Spinal cord (tissue), 10 donors: ENCODE data around the gene APIP. TPM values are rescaled to one million over a fixed set of nuclear protein-coding genes. Genes with fewer than 3 reads are reported as not detected.
A peak's percentile ranks its signal among the peaks of the same experiment; 100 is the strongest.
"Not testable (repeated sequence)": the region's sequence is repeated elsewhere in the genome, so short reads cannot be mapped to it uniquely, and the experiment has no call there.

ENCODE experiments used
- DNase-seq, 6 donors: peaks; one replicate each; pipeline versions ENCODE4 v3.0.0 to v3.0.0-alpha.2; 2013 to 2015; ENCODE audit warnings: low spot score in 6 of 6, low read depth in 4 of 6
- H3K27ac ChIP-seq: one replicate; pipeline ENCODE4 v1.5.1; 2013; ENCODE audit warnings: low read depth, low read length, control low read depth
- H3K27me3 ChIP-seq: one replicate; pipeline ENCODE4 v1.6.1; 2013; ENCODE audit warnings: low read length; ENCODE audit not compliant: control insufficient read depth, insufficient read depth
- H3K36me3 ChIP-seq: one replicate; pipeline ENCODE4 v1.6.1; 2013; ENCODE audit warnings: low read length; ENCODE audit not compliant: control insufficient read depth, insufficient read depth
- H3K4me1 ChIP-seq: one replicate; pipeline ENCODE4 v1.6.1; 2013; ENCODE audit warnings: low read length; ENCODE audit not compliant: control insufficient read depth, insufficient read depth
- H3K4me3 ChIP-seq: one replicate; pipeline ENCODE4 v1.5.1; 2013; ENCODE audit warnings: low read depth, low read length, control low read depth
- H3K9me3 ChIP-seq: one replicate; pipeline ENCODE4 v1.6.1; 2013; ENCODE audit warnings: low read length; ENCODE audit not compliant: control insufficient read depth, insufficient read depth
- WGBS: methylation state at CpG from one replicate; pipeline ENCODE4 v1.1.5; 2013; ENCODE audit warnings: missing lambda C conversion rate; ENCODE audit not compliant: insufficient coverage; 5-methylcytosine and 5-hydroxymethylcytosine counted together
- polyA plus RNA-seq, 2 donors: library from polyadenylated mRNA; unstranded; fragments of 120-200 nt; gene quantifications; one replicate each; pipeline ENCODE4 v1.2.1, GENCODE V29; 2013; ENCODE audit not compliant: insufficient read length in 2 of 2
- total RNA-seq, 2 donors: library from RNA; depleted of rRNA in 1 of 2; stranded (reverse); fragments of 120-200 nt in 1 of 2; fragments of >200 nt in 1 of 2; gene quantifications; one replicate each; pipeline versions ENCODE4 v1.2.3 to v1.2.4, GENCODE V29; 2013 to 2014
- donor health status: healthy.

Gene APIP
- total and polyA plus RNA-seq, 4 donors, result 24.2 to 43.1 (median 32.6) TPM

GRCh38 chr11:34926831-34927132, 10.6 kb upstream of the APIP start:
- no peak for DNase-seq
- no peaks in the 10 kb centered on the region for H3K4me1 ChIP-seq
- no peaks in the 10 kb centered on the region for H3K27me3 ChIP-seq
- H3K4me3 ChIP-seq, result no peak overlapping the region
- no peaks in the 10 kb centered on the region for H3K9me3 ChIP-seq
- H3K27ac ChIP-seq, result no peak overlapping the region
- no peaks in the 10 kb centered on the region for H3K36me3 ChIP-seq

GRCh38 chr11:34926101-34926830, 10.1 kb upstream of the APIP start:
- Histone ChIP-seq H3K9me3 (no peaks in the 10 kb centered on the region), H3K36me3 (no peaks in the 10 kb centered on the region), H3K27me3 (no peaks in the 10 kb centered on the region), H3K27ac (no peak overlapping the region), H3K4me1 (no peaks in the 10 kb centered on the region), H3K4me3 (no peak overlapping the region)
- peak in 5 of 6 donors; percentile 42 to 93 (median 54) for DNase-seq
- WGBS, result no CpG with 5 or more reads among the region's 2 CpGs

DNA sequence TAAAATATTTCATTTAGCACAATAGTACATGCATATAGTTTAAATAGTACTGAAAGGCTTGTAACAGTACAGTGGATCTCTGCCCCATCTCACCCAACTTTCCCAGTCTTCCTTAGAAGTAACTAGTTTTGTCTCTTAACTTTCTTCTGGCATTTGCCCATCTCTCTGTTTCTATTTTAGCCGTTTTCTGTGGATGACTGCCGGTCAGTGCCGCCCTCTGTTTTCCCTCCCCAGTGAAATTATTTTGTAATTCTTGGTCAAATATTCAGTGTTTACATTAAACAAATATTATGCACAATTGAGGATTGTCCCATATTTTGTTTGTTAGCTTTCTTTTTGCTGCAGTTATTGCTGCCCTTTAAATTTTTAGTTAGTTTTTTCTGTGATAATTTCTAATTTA, 8.5 kb upstream of the APIP start:
- H3K27me3 ChIP-seq, result no peaks in the 10 kb centered on the region
- no peaks in the 10 kb centered on the region for H3K4me1 ChIP-seq
- H3K27ac ChIP-seq, result no peak overlapping the region
- no peaks in the 10 kb centered on the region for H3K36me3 ChIP-seq
- no CpG with 5 or more reads among the region's 3 CpGs for WGBS
- no peak overlapping the region for H3K4me3 ChIP-seq
- H3K9me3 ChIP-seq, result no peaks in the 10 kb centered on the region
- DNase-seq, result no peak

DNA sequence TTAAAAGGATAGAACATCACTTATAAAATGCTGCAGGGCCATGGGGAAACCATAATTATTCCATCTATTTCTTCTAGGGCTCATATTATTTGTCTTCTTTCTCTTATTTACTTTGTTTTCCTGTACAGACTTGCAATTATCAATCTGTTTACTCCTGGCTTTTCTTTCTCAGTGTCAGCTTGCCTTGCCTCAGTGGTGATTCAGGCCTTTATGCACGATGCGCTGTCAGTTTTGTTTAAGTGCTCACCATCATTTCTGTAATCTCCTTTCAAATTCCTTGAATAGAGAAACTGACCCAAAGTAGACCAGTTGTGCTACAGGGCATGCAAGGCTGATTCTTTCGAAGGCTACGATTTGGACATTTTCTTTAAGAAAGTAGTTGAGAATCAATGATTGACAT, 5.0 kb upstream of the APIP start:
- peaks cover 6% of the 10 kb centered on the region for H3K4me1 ChIP-seq
- DNase-seq, result no peak

GRCh38 chr11:34916843-34917770, 928 bp upstream of the APIP start:
- Histone ChIP-seq H3K9me3 (no peaks in the 10 kb centered on the region), H3K27me3 (no peaks in the 10 kb centered on the region), H3K27ac (peak overlapping the region; percentile 97), H3K4me3 (peak overlapping the region; percentile 97), H3K4me1 (peaks cover 6% of the 10 kb centered on the region), H3K36me3 (no peaks in the 10 kb centered on the region)
- WGBS, result 0% methylated on average over 1 of the region's 23 CpGs
- peak in 3 of 6 donors; percentile 11 to 40 (median 17) for DNase-seq

More for the DNA sequence above, 5.0 kb upstream of the APIP start:
- Histone ChIP-seq H3K4me3 (no peak overlapping the region), H3K9me3 (no peaks in the 10 kb centered on the region), H3K27me3 (no peaks in the 10 kb centered on the region), H3K36me3 (no peaks in the 10 kb centered on the region), H3K27ac (no peak overlapping the region)
- WGBS, result 100% methylated on average over 2 of the region's 4 CpGs

GRCh38 chr11:34915136-34916014, 804 bp downstream of the APIP start:
- Histone ChIP-seq H3K27me3 (no peaks in the 10 kb centered on the region), H3K9me3 (no peaks in the 10 kb centered on the region), H3K36me3 (no peaks in the 10 kb centered on the region), H3K4me1 (peaks cover 6% of the 10 kb centered on the region), H3K4me3 (peak overlapping the region; percentile 97), H3K27ac (peak overlapping the region; percentile 97)
- peak in 5 of 6 donors; percentile 31 to 80 (median 58) for DNase-seq
- 3% methylated on average over 26 of the region's 34 CpGs for WGBS

GRCh38 chr11:34913556-34913955, 2.6 kb downstream of the APIP start:
- H3K27me3 ChIP-seq, H3K4me3 ChIP-seq, H3K4me1 ChIP-seq, DNase-seq, H3K9me3 ChIP-seq, H3K27ac ChIP-seq, H3K36me3 ChIP-seq: not testable (repeated sequence)
- 98% methylated on average over 7 of the region's 10 CpGs for WGBS

- Histone ChIP-seq H3K4me3 (no peak overlapping the region), H3K36me3 (no peaks in the 10 kb centered on the region), H3K9me3 (no peaks in the 10 kb centered on the region), H3K4me1 (no peaks in the 10 kb centered on the region), H3K27ac (no peak overlapping the region), H3K27me3 (no peaks in the 10 kb centered on the region)
- no peak for DNase-seq
- 92% methylated on average over 2 of the region's 2 CpGs for WGBS
These were observed 4.5 kb downstream of the APIP start for GRCh38 chr11:34911676-34912075.

DNA sequence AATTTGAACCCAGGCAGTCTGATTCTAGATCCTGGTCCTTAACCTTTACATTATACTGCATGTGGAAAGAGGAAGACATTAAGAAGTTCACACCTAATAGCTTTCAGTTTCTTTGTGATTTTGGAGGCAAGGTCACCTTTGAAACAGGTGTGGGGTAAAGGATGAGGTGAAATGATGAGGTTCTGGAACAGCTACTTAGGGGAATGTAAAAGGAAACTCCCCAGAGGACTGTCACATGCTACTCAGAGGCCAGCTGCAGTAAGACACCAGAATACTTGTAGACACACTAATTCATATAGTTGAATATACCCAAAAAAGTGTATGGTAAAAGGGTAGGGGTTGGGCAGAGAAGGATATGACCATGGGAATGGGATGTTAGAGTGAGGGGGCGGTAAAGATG, 5.4 kb downstream of the APIP start:
- Histone ChIP-seq H3K27ac (no peak overlapping the region), H3K9me3 (no peaks in the 10 kb centered on the region), H3K36me3 (no peaks in the 10 kb centered on the region), H3K4me1 (no peaks in the 10 kb centered on the region), H3K4me3 (no peak overlapping the region), H3K27me3 (no peaks in the 10 kb centered on the region)
- DNase-seq, result no peak
- 100% methylated on average over 1 of the region's 1 CpG for WGBS
